Camera-type eye (tissue), 1 donor: Measurements from ENCODE around the gene OR10T2. TPM values are rescaled to one million over a fixed set of nuclear protein-coding genes. Genes with fewer than 3 reads are reported as not detected.

Experiments used
- total RNA-seq: library from RNA; depleted of rRNA; stranded (reverse); fragments of >200 nt; gene quantifications from one replicate; pipeline ENCODE4 v1.2.3, GENCODE V29; 2014

The OR10T2 gene
- not detected for total RNA-seq

GRCh38 chr1:158398818-158399514 is at the start of gene OR10T2:
Gene OR10T2, minus strand, starts transcription at chr1:158399466. Its CDS starts 0 bp downstream, at chr1:158399466.

GRCh38 chr1:158426137-158426536 is 26.9 kb upstream of the OR10T2 start, which contains the start of gene OR10K2:
Gene OR10K2, minus strand, starts transcription at chr1:158426237. Its CDS starts 5,371 bp downstream, at chr1:158420866.

GRCh38 chr1:158353303-158354075 is 45.8 kb downstream of the OR10T2 start, which contains the start of gene CD1E:
Gene CD1E, plus strand, starts transcription at chr1:158353894. Its CDS starts 95 bp downstream, at chr1:158353989.

Other genes starting within 250 kb of the OR10T2 start
- 2.7 TPM for gene CD1D, start 218.6 kb downstream of the OR10T2 start, total RNA-seq
- not detected for gene CD1A, start 145.0 kb downstream of the OR10T2 start, total RNA-seq
- gene CD1C, start 109.5 kb downstream of the OR10T2 start, total RNA-seq: 1.4 TPM
- not detected for gene CD1B, start 67.9 kb downstream of the OR10T2 start, total RNA-seq
- not detected for gene CD1E, start 45.6 kb downstream of the OR10T2 start, total RNA-seq
- not detected for gene OR10K2, start 26.8 kb upstream of the OR10T2 start, total RNA-seq
- not detected for gene OR10K1, start 62.4 kb upstream of the OR10T2 start, total RNA-seq
- 0.44 TPM for gene OR10R2, start 72.8 kb upstream of the OR10T2 start, total RNA-seq
- gene OR6Y1, start 154.9 kb upstream of the OR10T2 start, total RNA-seq: not detected
- gene OR6P1, start 171.1 kb upstream of the OR10T2 start, total RNA-seq: not detected
- gene OR10X1, start 180.4 kb upstream of the OR10T2 start, total RNA-seq: not detected
- not detected for gene OR10Z1, start 205.8 kb upstream of the OR10T2 start, total RNA-seq